SK-N-SH treated with all-trans-retinoic acid at 6 μM for 48 hours (cell line): ENCODE measurements around the gene SLC35E1.

Source experiments
- ATAC-seq: fragments of 200-7000 bp; cut with Tn5 transposase; 3 replicates; pipeline ENCODE4 v1.9.1; 2020; ENCODE audit warnings: mild to moderate bottlenecking, moderate library complexity
- CSDC2 ChIP-seq: fragments of 250-450 bp; sonication (Bioruptor Pico); IDR thresholded peaks from 2 replicates; pipeline ENCODE4 v1.5.0; 2020; ENCODE audit warnings: mild to moderate bottlenecking, moderate library complexity
- ESRRG ChIP-seq: fragments of 250-450 bp; sonication (Bioruptor Pico); IDR thresholded peaks from 2 replicates; pipeline ENCODE4 v1.6.1; 2021; ENCODE audit warnings: mild to moderate bottlenecking
- GLIS3 ChIP-seq: fragments of 250-450 bp; sonication (Bioruptor Pico); IDR thresholded peaks from 2 replicates; pipeline ENCODE4 v1.5.0; 2020; ENCODE audit warnings: mild to moderate bottlenecking, moderate library complexity
- ISL1 ChIP-seq: fragments of 250-450 bp; sonication (Bioruptor Pico); IDR thresholded peaks from 2 replicates; pipeline ENCODE4 v2.1.2; 2022; ENCODE audit warnings: mild to moderate bottlenecking, moderate library complexity
- OSR1 ChIP-seq: fragments of 250-450 bp; sonication (Bioruptor Pico); IDR thresholded peaks from 2 replicates; pipeline ENCODE4 v1.8.0; 2022; ENCODE audit warnings: moderate library complexity, mild to moderate bottlenecking, inconsistent platforms
- PPARA ChIP-seq: fragments of 250-450 bp; sonication (Bioruptor Pico); IDR thresholded peaks from 2 replicates; pipeline ENCODE4 v1.5.0; 2020; ENCODE audit warnings: mild to moderate bottlenecking, borderline replicate concordance
- RARB ChIP-seq: fragments of 250-450 bp; sonication (Bioruptor Pico); IDR thresholded peaks from 2 replicates; pipeline ENCODE4 v1.8.0; 2021; ENCODE audit warnings: mild to moderate bottlenecking, moderate library complexity
- SNAI2 ChIP-seq: fragments of 250-450 bp; sonication (Bioruptor Pico); IDR thresholded peaks from 2 replicates; pipeline ENCODE4 v1.5.0; 2020; ENCODE audit warnings: mild to moderate bottlenecking, moderate library complexity
- TCF4 ChIP-seq: fragments of 250-450 bp; sonication (Bioruptor Pico); IDR thresholded peaks from 2 replicates; pipeline ENCODE4 v1.8.0; 2021; ENCODE audit warnings: mild to moderate bottlenecking, moderate library complexity, borderline replicate concordance
- ZC3H10 ChIP-seq: fragments of 250-450 bp; sonication (Bioruptor Pico); IDR thresholded peaks from 2 replicates; pipeline ENCODE4 v1.5.1; 2021; ENCODE audit warnings: mild to moderate bottlenecking, moderate library complexity
- ZFP3 ChIP-seq: fragments of 250-450 bp; sonication (Bioruptor Pico); IDR thresholded peaks from 2 replicates; pipeline ENCODE4 v1.5.0; 2020; ENCODE audit warnings: mild to moderate bottlenecking, moderate library complexity
- ZNF565 ChIP-seq: fragments of 450-650 bp; formaldehyde crosslinking; conservative IDR thresholded peaks from 2 replicates; pipeline ENCODE4 v1.5.0; 2020; ENCODE audit warnings: low read depth, mild to moderate bottlenecking, moderate library complexity
- ZNF70 ChIP-seq: fragments of 450-650 bp; formaldehyde crosslinking; IDR thresholded peaks from 2 replicates; pipeline ENCODE4 v1.5.0; 2020; ENCODE audit warnings: mild to moderate bottlenecking, moderate library complexity
- ZNF8 ChIP-seq: fragments of 450-650 bp; formaldehyde crosslinking; IDR thresholded peaks from 2 replicates; pipeline ENCODE4 v1.5.0; 2020; ENCODE audit warnings: mild to moderate bottlenecking, moderate library complexity
- TF ChIP-seq, protein P1 (sequence below): fragments of 250-450 bp; sonication (Bioruptor Pico); IDR thresholded peaks from 2 replicates; pipeline ENCODE4 v1.8.0; 2020; ENCODE audit warnings: mild to moderate bottlenecking, moderate library complexity, borderline replicate concordance
- TF ChIP-seq, protein P2 (sequence below): fragments of 250-450 bp; sonication (Bioruptor Pico); IDR thresholded peaks from 2 replicates; pipeline ENCODE4 v1.5.1; 2021; ENCODE audit warnings: mild to moderate bottlenecking, moderate library complexity
- TF ChIP-seq, protein P3 (sequence below): fragments of 250-450 bp; sonication (Bioruptor Pico); IDR thresholded peaks from 2 replicates; pipeline ENCODE4 v1.5.1; 2020; ENCODE audit warnings: low read depth, mild to moderate bottlenecking, moderate library complexity
- TF ChIP-seq, protein P4 (sequence below): fragments of 250-450 bp; sonication (Bioruptor Pico); IDR thresholded peaks from 2 replicates; pipeline ENCODE4 v1.5.0; 2020; ENCODE audit warnings: mild to moderate bottlenecking, moderate library complexity
- TF ChIP-seq, protein P5 (sequence below): fragments of 250-450 bp; sonication (Bioruptor Pico); IDR thresholded peaks from 2 replicates; pipeline ENCODE4 v1.8.0; 2021; ENCODE audit warnings: low read depth, mild to moderate bottlenecking, moderate library complexity, borderline replicate concordance

The SLC35E1 gene

DNA sequence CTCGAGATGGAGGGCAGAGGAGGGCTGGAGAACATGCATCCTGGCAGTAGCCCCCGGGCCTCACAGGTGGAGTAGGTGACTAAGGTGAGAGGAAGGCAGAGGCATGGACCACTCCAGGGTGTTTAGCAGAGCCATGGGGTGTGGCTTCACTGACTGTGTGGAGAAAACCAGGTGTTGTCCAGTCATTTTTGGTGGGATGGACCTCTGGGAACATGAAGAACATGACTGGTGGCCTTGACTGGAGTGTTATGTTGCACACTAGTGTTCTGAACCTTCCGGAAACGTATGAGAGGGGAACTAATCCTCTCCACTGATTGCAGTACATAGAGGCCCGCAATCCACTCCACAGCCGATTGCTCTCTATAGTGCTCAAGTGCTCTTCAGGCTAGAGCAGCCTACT lies 38.9 kb upstream of the SLC35E1 start (continued):
- TF ChIP-seq, protein P1, sequence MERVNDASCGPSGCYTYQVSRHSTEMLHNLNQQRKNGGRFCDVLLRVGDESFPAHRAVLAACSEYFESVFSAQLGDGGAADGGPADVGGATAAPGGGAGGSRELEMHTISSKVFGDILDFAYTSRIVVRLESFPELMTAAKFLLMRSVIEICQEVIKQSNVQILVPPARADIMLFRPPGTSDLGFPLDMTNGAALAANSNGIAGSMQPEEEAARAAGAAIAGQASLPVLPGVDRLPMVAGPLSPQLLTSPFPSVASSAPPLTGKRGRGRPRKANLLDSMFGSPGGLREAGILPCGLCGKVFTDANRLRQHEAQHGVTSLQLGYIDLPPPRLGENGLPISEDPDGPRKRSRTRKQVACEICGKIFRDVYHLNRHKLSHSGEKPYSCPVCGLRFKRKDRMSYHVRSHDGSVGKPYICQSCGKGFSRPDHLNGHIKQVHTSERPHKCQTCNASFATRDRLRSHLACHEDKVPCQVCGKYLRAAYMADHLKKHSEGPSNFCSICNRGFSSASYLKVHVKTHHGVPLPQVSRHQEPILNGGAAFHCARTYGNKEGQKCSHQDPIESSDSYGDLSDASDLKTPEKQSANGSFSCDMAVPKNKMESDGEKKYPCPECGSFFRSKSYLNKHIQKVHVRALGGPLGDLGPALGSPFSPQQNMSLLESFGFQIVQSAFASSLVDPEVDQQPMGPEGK: no peak
- TF ChIP-seq ESRRG (CRISPR knock-in tag): no peak

DNA sequence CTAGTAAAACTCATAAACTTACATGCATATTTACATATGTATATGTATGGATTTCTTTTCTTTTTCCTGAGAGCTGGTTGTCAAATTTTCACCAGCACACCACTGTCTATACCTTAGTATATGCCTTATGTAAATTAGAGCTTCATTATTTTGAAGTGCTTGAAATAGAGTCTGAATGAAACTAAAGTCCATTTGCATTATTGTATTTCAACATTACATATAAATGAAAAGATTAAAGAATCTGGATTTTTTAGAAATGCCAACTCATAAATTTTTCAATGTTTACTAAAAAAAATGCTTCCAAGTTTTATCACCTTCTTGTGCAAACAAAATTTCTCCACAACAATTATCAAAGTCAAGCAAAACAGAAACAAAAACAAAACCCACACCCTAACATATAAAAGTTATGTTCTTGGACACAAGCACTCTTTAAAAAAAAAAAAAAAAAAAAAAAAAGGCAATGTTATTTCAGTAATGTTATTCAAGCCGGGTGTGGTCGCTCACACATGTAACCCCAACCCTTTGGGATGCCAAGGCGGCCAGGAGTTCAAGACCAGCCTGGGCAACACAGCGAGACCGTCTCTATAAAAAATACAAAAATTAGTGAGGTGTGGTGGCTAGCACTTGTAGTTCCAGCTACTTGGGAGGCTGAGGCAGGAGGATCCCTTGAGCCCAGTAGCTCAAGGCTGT lies 37.4 kb upstream of the SLC35E1 start:
- TF ChIP-seq ZNF8 (CRISPR knock-in tag): no peak
- no peak for TF ChIP-seq RARB (CRISPR knock-in tag)
- TF ChIP-seq ZNF70 (CRISPR knock-in tag): no peak
- TF ChIP-seq, protein P2, sequence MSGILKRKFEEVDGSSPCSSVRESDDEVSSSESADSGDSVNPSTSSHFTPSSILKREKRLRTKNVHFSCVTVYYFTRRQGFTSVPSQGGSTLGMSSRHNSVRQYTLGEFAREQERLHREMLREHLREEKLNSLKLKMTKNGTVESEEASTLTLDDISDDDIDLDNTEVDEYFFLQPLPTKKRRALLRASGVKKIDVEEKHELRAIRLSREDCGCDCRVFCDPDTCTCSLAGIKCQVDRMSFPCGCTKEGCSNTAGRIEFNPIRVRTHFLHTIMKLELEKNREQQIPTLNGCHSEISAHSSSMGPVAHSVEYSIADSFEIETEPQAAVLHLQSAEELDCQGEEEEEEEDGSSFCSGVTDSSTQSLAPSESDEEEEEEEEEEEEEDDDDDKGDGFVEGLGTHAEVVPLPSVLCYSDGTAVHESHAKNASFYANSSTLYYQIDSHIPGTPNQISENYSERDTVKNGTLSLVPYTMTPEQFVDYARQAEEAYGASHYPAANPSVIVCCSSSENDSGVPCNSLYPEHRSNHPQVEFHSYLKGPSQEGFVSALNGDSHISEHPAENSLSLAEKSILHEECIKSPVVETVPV (CRISPR knock-in tag): no peak
- TF ChIP-seq, protein P1: no peak
- TF ChIP-seq, protein P3, sequence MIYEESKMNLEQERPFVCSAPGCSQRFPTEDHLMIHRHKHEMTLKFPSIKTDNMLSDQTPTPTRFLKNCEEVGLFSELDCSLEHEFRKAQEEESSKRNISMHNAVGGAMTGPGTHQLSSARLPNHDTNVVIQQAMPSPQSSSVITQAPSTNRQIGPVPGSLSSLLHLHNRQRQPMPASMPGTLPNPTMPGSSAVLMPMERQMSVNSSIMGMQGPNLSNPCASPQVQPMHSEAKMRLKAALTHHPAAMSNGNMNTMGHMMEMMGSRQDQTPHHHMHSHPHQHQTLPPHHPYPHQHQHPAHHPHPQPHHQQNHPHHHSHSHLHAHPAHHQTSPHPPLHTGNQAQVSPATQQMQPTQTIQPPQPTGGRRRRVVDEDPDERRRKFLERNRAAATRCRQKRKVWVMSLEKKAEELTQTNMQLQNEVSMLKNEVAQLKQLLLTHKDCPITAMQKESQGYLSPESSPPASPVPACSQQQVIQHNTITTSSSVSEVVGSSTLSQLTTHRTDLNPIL (CRISPR knock-in tag): no peak
- TF ChIP-seq OSR1 (CRISPR knock-in tag): no peak
- TF ChIP-seq, all 23 proteins: peak for 0
- no peak for ATAC-seq

DNA sequence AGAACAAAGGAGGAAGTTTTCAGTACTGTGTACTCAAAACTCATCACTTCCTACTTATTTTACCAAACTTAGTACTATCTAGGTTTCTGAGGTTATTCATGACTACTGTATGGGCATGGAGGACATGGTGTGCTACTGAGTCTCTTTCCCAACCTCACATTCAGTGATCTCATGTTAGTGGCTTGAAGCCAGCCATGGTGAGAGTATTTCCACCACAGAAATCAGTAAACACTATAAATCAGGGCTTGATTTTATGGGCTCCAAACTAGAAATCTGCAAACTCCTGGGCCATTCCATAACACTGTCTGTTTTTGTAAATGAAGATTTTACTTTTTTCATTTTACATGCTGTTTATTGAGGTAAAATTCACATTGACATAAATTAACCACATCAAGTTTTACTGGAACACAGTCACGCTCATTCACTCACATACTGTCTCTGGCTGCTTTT lies 36.1 kb upstream of the SLC35E1 start:
- TF ChIP-seq ESRRG (CRISPR knock-in tag): no peak
- TF ChIP-seq, protein P4, sequence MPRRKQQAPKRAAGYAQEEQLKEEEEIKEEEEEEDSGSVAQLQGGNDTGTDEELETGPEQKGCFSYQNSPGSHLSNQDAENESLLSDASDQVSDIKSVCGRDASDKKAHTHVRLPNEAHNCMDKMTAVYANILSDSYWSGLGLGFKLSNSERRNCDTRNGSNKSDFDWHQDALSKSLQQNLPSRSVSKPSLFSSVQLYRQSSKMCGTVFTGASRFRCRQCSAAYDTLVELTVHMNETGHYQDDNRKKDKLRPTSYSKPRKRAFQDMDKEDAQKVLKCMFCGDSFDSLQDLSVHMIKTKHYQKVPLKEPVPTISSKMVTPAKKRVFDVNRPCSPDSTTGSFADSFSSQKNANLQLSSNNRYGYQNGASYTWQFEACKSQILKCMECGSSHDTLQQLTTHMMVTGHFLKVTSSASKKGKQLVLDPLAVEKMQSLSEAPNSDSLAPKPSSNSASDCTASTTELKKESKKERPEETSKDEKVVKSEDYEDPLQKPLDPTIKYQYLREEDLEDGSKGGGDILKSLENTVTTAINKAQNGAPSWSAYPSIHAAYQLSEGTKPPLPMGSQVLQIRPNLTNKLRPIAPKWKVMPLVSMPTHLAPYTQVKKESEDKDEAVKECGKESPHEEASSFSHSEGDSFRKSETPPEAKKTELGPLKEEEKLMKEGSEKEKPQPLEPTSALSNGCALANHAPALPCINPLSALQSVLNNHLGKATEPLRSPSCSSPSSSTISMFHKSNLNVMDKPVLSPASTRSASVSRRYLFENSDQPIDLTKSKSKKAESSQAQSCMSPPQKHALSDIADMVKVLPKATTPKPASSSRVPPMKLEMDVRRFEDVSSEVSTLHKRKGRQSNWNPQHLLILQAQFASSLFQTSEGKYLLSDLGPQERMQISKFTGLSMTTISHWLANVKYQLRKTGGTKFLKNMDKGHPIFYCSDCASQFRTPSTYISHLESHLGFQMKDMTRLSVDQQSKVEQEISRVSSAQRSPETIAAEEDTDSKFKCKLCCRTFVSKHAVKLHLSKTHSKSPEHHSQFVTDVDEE (CRISPR knock-in tag): no peak
- no peak for TF ChIP-seq ZFP3 (CRISPR knock-in tag)
- TF ChIP-seq, protein P1: no peak
- no peak for TF ChIP-seq ZNF8 (CRISPR knock-in tag)
- TF ChIP-seq ISL1: no peak
- TF ChIP-seq, protein P2 (CRISPR knock-in tag): no peak
- TF ChIP-seq PPARA: no peak
- no peak for TF ChIP-seq GLIS3
- no peak for TF ChIP-seq ZNF70 (CRISPR knock-in tag)
- no peak for TF ChIP-seq ZNF565
- no peak for TF ChIP-seq ZC3H10
- TF ChIP-seq TCF4 (CRISPR knock-in tag): no peak
- no peak for TF ChIP-seq CSDC2
- TF ChIP-seq SNAI2 (CRISPR knock-in tag): no peak
- TF ChIP-seq, protein P5, sequence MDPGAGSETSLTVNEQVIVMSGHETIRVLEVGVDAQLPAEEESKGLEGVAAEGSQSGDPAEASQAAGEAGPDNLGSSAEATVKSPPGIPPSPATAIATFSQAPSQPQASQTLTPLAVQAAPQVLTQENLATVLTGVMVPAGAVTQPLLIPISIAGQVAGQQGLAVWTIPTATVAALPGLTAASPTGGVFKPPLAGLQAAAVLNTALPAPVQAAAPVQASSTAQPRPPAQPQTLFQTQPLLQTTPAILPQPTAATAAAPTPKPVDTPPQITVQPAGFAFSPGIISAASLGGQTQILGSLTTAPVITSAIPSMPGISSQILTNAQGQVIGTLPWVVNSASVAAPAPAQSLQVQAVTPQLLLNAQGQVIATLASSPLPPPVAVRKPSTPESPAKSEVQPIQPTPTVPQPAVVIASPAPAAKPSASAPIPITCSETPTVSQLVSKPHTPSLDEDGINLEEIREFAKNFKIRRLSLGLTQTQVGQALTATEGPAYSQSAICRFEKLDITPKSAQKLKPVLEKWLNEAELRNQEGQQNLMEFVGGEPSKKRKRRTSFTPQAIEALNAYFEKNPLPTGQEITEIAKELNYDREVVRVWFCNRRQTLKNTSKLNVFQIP (CRISPR knock-in tag): no peak
- ATAC-seq: no peak
